GM23248 (cell line): Measurements from ENCODE around the gene DOCK9. TPM values are rescaled to one million over a fixed set of nuclear protein-coding genes. Genes with fewer than 3 reads are reported as not detected.

Source experiments
- DNase-seq: peaks from one replicate; pipeline ENCODE4 v3.0.0-alpha.2; 2015
- H2AFZ ChIP-seq: fragments of 200-600 bp; sonication (generic); 2 replicates; pipeline ENCODE4 v1.6.1; 2016; ENCODE audit warnings: antibody characterized with exemption
- H3F3A ChIP-seq: fragments of 200-600 bp; sonication (generic); 2 replicates; pipeline ENCODE4 v1.6.1; 2016; ENCODE audit warnings: mild to moderate bottlenecking, antibody characterized with exemption, mixed run types; ENCODE audit not compliant: insufficient read depth
- H3K27ac ChIP-seq: fragments of 200-600 bp; sonication (generic); 2 replicates; pipeline ENCODE4 v1.5.1; 2016; ENCODE audit warnings: mild to moderate bottlenecking
- H3K27me3 ChIP-seq: fragments of 200-600 bp; sonication (generic); replicated peaks from 2 replicates; pipeline ENCODE4 v1.6.1; 2016; ENCODE audit warnings: mild to moderate bottlenecking; ENCODE audit not compliant: insufficient read depth
- H3K36me3 ChIP-seq: fragments of 200-600 bp; sonication (generic); 2 replicates; pipeline ENCODE4 v1.6.1; 2016; ENCODE audit warnings: low read depth, mild to moderate bottlenecking
- H3K4me1 ChIP-seq: fragments of 200-600 bp; sonication (generic); 2 replicates; pipeline ENCODE4 v1.6.1; 2016; ENCODE audit warnings: mild to moderate bottlenecking; ENCODE audit not compliant: insufficient read depth
- H3K4me2 ChIP-seq: fragments of 200-600 bp; sonication (generic); one replicate; pipeline ENCODE4 v1.6.1; 2016; ENCODE audit warnings: mild to moderate bottlenecking; ENCODE audit not compliant: unreplicated experiment
- H3K4me3 ChIP-seq: fragments of 200-600 bp; sonication (generic); 2 replicates; pipeline ENCODE4 v1.5.1; 2016; ENCODE audit warnings: mild to moderate bottlenecking
- H3K79me2 ChIP-seq: fragments of 200-600 bp; sonication (generic); 2 replicates; pipeline ENCODE4 v1.6.1; 2016; ENCODE audit warnings: mild to moderate bottlenecking; ENCODE audit not compliant: insufficient read depth
- H3K9ac ChIP-seq: fragments of 200-600 bp; sonication (generic); 2 replicates; pipeline ENCODE4 v1.6.1; 2016; ENCODE audit warnings: mild to moderate bottlenecking
- H3K9me2 ChIP-seq: fragments of 200-600 bp; sonication (generic); 2 replicates; pipeline ENCODE4 v1.6.1; 2016; ENCODE audit warnings: mixed run types, mild to moderate bottlenecking, moderate library complexity; ENCODE audit not compliant: insufficient read depth
- H3K9me3 ChIP-seq: fragments of 200-600 bp; sonication (generic); one replicate; pipeline ENCODE4 v1.6.1; 2017; ENCODE audit warnings: low read depth
- H4K20me1 ChIP-seq: fragments of 200-600 bp; sonication (generic); 2 replicates; pipeline ENCODE4 v1.6.0; 2016; ENCODE audit not compliant: insufficient read depth
- EZH2 ChIP-seq: fragments of 200-600 bp; sonication (generic); IDR thresholded peaks from 2 replicates; pipeline ENCODE4 v1.6.1; 2018; ENCODE audit warnings: antibody characterized with exemption, mild to moderate bottlenecking; ENCODE audit not compliant: insufficient read depth, poor library complexity, severe bottlenecking
- EZH2phosphoT487 ChIP-seq: fragments of 200-600 bp; sonication (generic); IDR thresholded peaks from 2 replicates; pipeline ENCODE4 v1.6.1; 2018; ENCODE audit warnings: antibody characterized with exemption, moderate library complexity, mild to moderate bottlenecking, low read depth; ENCODE audit not compliant: insufficient read depth
- WGBS, 2 experiments: methylation state at CpG; one replicate each; pipeline ENCODE4 v1.1.6; 2015 to 2017; ENCODE audit warnings: low lambda C conversion rate in 2 of 2, low coverage in 1 of 2; ENCODE audit errors: missing lambda C conversion rate in 2 of 2; 5-methylcytosine and 5-hydroxymethylcytosine counted together
- in situ Hi-C: fragments of 300-500 bp; cut with MboI; formaldehyde crosslinking; loops from 2 replicates; pipeline ENCODE4 v1.15.0; 2020
- polyA plus RNA-seq: library from polyadenylated mRNA; unstranded; fragments of >200 nt; fragmentation: Nextera tagmentation; extraction: Ambion mirVana; gene quantifications from 2 replicates; pipeline ENCODE4 v1.2.1, GENCODE V29; 2016
- total RNA-seq: library from RNA; depleted of rRNA; stranded (reverse); fragments of >200 nt; shearing (Covaris generic); gene quantifications from 2 replicates; pipeline ENCODE4 v1.2.3, GENCODE V29; 2014

DOCK9 gene
- total and polyA plus RNA-seq, 2 experiments from 2014 or later, result 3.2 to 21.2 TPM

GRCh38 chr13:99004978-99005377 is 27.1 kb upstream of the DOCK9 start:
- in situ Hi-C loops, result no loop called here
- no peak overlapping the region for H2AFZ ChIP-seq

GRCh38 chr13:99003851-99004471 is 26.1 kb upstream of the DOCK9 start:
- TF ChIP-seq EZH2phosphoT487 (no peak), EZH2 (no peak)
- Histone ChIP-seq H3K9ac (no peak overlapping the region), H3K36me3 (no peaks in the 10 kb centered on the region), H3K4me1 (peaks cover 7% of the 10 kb centered on the region), H3K4me2 (no peak overlapping the region), H3K79me2 (no peaks in the 10 kb centered on the region), H3K9me2 (no peaks in the 10 kb centered on the region), H3F3A (peaks cover 6% of the 10 kb centered on the region; the same call in 1 of the 2 replicates), H3K27me3 (no peaks in the 10 kb centered on the region), H3K4me3 (no peak overlapping the region), H2AFZ (no peak overlapping the region), H4K20me1 (no peaks in the 10 kb centered on the region), H3K9me3 (no peaks in the 10 kb centered on the region), H3K27ac (no peak overlapping the region)
- in situ Hi-C loops, result no loop called here
- WGBS, 2 experiments, result 63 to 71% methylated on average over 3 of the region's 3 CpGs
- no peak for DNase-seq

More at GRCh38 chr13:99004978-99005377, 27.1 kb upstream of the DOCK9 start:
- no peak for TF ChIP-seq EZH2phosphoT487
- no peak for TF ChIP-seq EZH2
- H3K9me2 ChIP-seq, result no peaks in the 10 kb centered on the region
- no peaks in the 10 kb centered on the region for H3K9me3 ChIP-seq
- no peaks in the 10 kb centered on the region for H3K27me3 ChIP-seq
- no peaks in the 10 kb centered on the region for H3F3A ChIP-seq
- no peak overlapping the region for H3K4me3 ChIP-seq
- no peak overlapping the region for H3K27ac ChIP-seq
- H3K36me3 ChIP-seq, result no peaks in the 10 kb centered on the region
- no peaks in the 10 kb centered on the region; the same call in 1 of the 2 replicates for H3K4me1 ChIP-seq
- no peak for DNase-seq
- H3K79me2 ChIP-seq, result no peaks in the 10 kb centered on the region
- no peaks in the 10 kb centered on the region for H4K20me1 ChIP-seq
- 59 to 66% methylated on average over 3 of the region's 3 CpGs for WGBS, 2 experiments
- no peak overlapping the region for H3K4me2 ChIP-seq
- no peak overlapping the region for H3K9ac ChIP-seq

GRCh38 chr13:99003186-99003585 is 25.3 kb upstream of the DOCK9 start:
- H3K36me3 ChIP-seq, result no peaks in the 10 kb centered on the region
- H3K79me2 ChIP-seq, result no peaks in the 10 kb centered on the region
- H3K4me3 ChIP-seq, result no peak overlapping the region
- H3K4me1 ChIP-seq, result peaks cover 15% of the 10 kb centered on the region
- no peaks in the 10 kb centered on the region for H3K9me3 ChIP-seq
- H3K27ac ChIP-seq, result no peak overlapping the region
- H3K4me2 ChIP-seq, result no peak overlapping the region
- no peak for DNase-seq
- no peaks in the 10 kb centered on the region for H4K20me1 ChIP-seq
- H3K9ac ChIP-seq, result no peak overlapping the region
- no peak for TF ChIP-seq EZH2
- TF ChIP-seq EZH2phosphoT487, result no peak
- H3F3A ChIP-seq, result peaks cover 12% of the 10 kb centered on the region; the same call in 1 of the 2 replicates
- H2AFZ ChIP-seq, result no peak overlapping the region
- in situ Hi-C loops, result no loop called here
- WGBS, 2 experiments, result 72 to 75% methylated on average over 4 of the region's 4 CpGs
- no peaks in the 10 kb centered on the region for H3K9me2 ChIP-seq
- no peaks in the 10 kb centered on the region for H3K27me3 ChIP-seq

GRCh38 chr13:99002172-99002710 is 24.4 kb upstream of the DOCK9 start:
- Histone ChIP-seq H3K9ac (no peak overlapping the region), H3K4me1 (peaks cover 25% of the 10 kb centered on the region), H3K27ac (no peak overlapping the region), H3F3A (peaks cover 12% of the 10 kb centered on the region; the same call in 1 of the 2 replicates), H3K4me2 (no peak overlapping the region), H2AFZ (no peak overlapping the region), H3K36me3 (no peaks in the 10 kb centered on the region), H3K9me2 (no peaks in the 10 kb centered on the region), H3K9me3 (no peaks in the 10 kb centered on the region), H3K27me3 (no peaks in the 10 kb centered on the region), H3K4me3 (no peak overlapping the region), H3K79me2 (no peaks in the 10 kb centered on the region), H4K20me1 (no peaks in the 10 kb centered on the region)
- 68 to 69% methylated on average over 5 of the region's 5 CpGs for WGBS, 2 experiments
- in situ Hi-C loops, result no loop called here
- TF ChIP-seq EZH2phosphoT487, result no peak
- TF ChIP-seq EZH2, result no peak
- no peak for DNase-seq
